ENCODE data around the gene CDC14B. TPM values are rescaled to one million over a fixed set of nuclear protein-coding genes. Genes with fewer than 3 reads are reported as not detected.

The CDC14B gene
- total RNA-seq, 6 experiments from 2014 or later, result 13.7 to 38.0 (median 25.7) TPM

- ATAC-seq (no peak), DNase-seq (no peak)
- TF ChIP-seq CTCF (IDR thresholded peaks at IDR 0.05) (no peak), POLR2A (IDR thresholded peaks at IDR 0.05) (no peak)
- intact Hi-C loops (cut with DNase I), result no loop called here
- H3K4me1 ChIP-seq, result no peaks in the 10 kb centered on the region
- no peaks in the 10 kb centered on the region for H3K9me3 ChIP-seq
- H3K4me3 ChIP-seq, result no peak overlapping the region
- no peak overlapping the region for H3K27ac ChIP-seq
- no peaks in the 10 kb centered on the region for H3K27me3 ChIP-seq
- 96% methylated on average over 3 of the region's 3 CpGs for WGBS (ENCODE audit: insufficient coverage, low coverage, low lambda C conversion rate, missing lambda C conversion rate)
- H3K36me3 ChIP-seq, result peaks cover 0 to 13% (median 0%) of the 10 kb centered on the region in 4 donors
Measured at GRCh38 chr9:96540106-96540505, 79.5 kb downstream of the CDC14B start.

GRCh38 chr9:96532173-96532572, 87.5 kb downstream of the CDC14B start:
- ATAC-seq (no peak), DNase-seq (no peak)
- Histone ChIP-seq H3K27me3 (no peaks in the 10 kb centered on the region), H3K36me3 (peaks cover 0 to 21% (median 1%) of the 10 kb centered on the region in 4 donors), H3K4me1 (no peaks in the 10 kb centered on the region), H3K27ac (no peak overlapping the region), H3K4me3 (no peak overlapping the region), H3K9me3 (no peaks in the 10 kb centered on the region)
- intact Hi-C loops (cut with DNase I), result no loop called here
- TF ChIP-seq POLR2A (IDR thresholded peaks at IDR 0.05) (no peak), CTCF (IDR thresholded peaks at IDR 0.05) (no peak)

- Histone ChIP-seq H3K27me3 (no peaks in the 10 kb centered on the region), H3K9me3 (no peaks in the 10 kb centered on the region), H3K27ac (no peak overlapping the region), H3K36me3 (peaks cover 0 to 3% (median 0%) of the 10 kb centered on the region in 4 donors), H3K4me3 (no peak overlapping the region), H3K4me1 (peaks cover 0 to 12% (median 0%) of the 10 kb centered on the region in 4 donors)
- intact Hi-C loops (cut with DNase I), result no loop called here
- 97% methylated on average over 2 of the region's 2 CpGs for WGBS (ENCODE audit: insufficient coverage, low coverage, low lambda C conversion rate, missing lambda C conversion rate)
- ATAC-seq (no peak), DNase-seq (no peak)
- TF ChIP-seq CTCF (IDR thresholded peaks at IDR 0.05), result no peak
- no peak for TF ChIP-seq POLR2A (IDR thresholded peaks at IDR 0.05)
Measured at GRCh38 chr9:96524764-96525163, 94.9 kb downstream of the CDC14B start.

GRCh38 chr9:96524045-96524444, 95.6 kb downstream of the CDC14B start:
- ATAC-seq, result no peak
- no peaks in the 10 kb centered on the region for H3K27me3 ChIP-seq
- TF ChIP-seq POLR2A (IDR thresholded peaks at IDR 0.05), result no peak
- TF ChIP-seq CTCF (IDR thresholded peaks at IDR 0.05), result no peak
- peaks cover 0 to 12% (median 0%) of the 10 kb centered on the region in 4 donors for H3K4me1 ChIP-seq
- whole genome bisulfite sequencing (ENCODE audit: insufficient coverage, low coverage, low lambda C conversion rate, missing lambda C conversion rate), result 85% methylated on average over 5 of the region's 7 CpGs
- DNase-seq, result no peak
- H3K4me3 ChIP-seq, result no peak overlapping the region
- H3K9me3 ChIP-seq, result no peaks in the 10 kb centered on the region
- intact Hi-C loops (cut with DNase I), result no loop called here
- H3K36me3 ChIP-seq, result peaks cover 0 to 3% (median 0%) of the 10 kb centered on the region in 4 donors
- H3K27ac ChIP-seq, result peak overlapping the region in 1 of 3 donors; percentile 40

- peak overlapping the region in 1 of 3 donors; percentile 31 for H3K27ac ChIP-seq
- H3K4me3 ChIP-seq, result no peak overlapping the region
- DNase-seq (no peak), ATAC-seq (peak in 2 of 4 donors; percentile 33 to 37)
- peaks cover 0 to 12% (median 0%) of the 10 kb centered on the region in 4 donors for H3K4me1 ChIP-seq
- peaks cover 0 to 3% (median 0%) of the 10 kb centered on the region in 4 donors for H3K36me3 ChIP-seq
- intact Hi-C loops (cut with DNase I), result no loop called here
- no peaks in the 10 kb centered on the region for H3K27me3 ChIP-seq
- TF ChIP-seq POLR2A (IDR thresholded peaks at IDR 0.05) (no peak), CTCF (IDR thresholded peaks at IDR 0.05) (no peak)
- 70% methylated on average over 3 of the region's 7 CpGs for WGBS (ENCODE audit: insufficient coverage, low coverage, low lambda C conversion rate, missing lambda C conversion rate)
- H3K9me3 ChIP-seq, result no peaks in the 10 kb centered on the region
Measured at GRCh38 chr9:96523374-96523773, 96.3 kb downstream of the CDC14B start.
